ENCODE measurements around the gene CALU.

The CALU gene

DNA sequence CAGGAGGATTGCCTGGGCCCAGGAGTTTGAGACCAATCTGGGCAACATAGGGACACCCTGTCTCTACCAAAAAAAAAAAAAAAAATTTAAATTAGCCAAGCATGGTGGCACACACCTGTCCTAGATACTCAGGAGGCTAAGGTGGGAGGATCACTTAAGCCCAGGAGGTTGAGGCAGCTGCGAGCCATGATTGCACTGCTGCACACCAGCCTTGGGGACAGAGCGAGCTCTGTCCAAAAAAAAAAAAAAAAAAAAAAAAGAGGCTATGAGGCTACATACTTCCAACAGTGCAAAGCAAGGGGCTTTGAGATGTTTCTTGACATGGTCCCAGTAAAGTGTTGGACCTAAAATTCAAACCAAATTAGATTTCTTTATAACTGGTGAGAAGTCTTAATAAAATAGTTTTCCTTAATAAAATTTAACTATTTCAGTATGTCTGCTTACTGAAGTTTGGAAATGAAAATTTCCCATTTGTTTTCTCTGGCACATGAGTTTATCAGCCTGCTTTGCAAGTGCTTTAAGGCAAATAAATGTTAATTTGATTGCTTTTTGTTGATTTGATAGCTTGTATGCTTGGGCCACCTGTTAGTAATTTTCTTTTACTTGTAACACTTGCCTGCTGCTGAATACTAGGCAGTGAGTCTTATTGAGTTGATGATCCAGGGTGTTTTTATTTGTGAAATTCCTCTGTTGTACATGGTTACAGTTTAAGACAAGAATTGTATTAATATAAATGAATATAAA, 16.1 kb downstream of the CALU start:
- CTCF ChIA-PET, result interaction anchor here (0.7 to 1.2 kb wide), 2 partner anchors 15 to 294 kb away, joined by 3 to 5 read pairs; no protein-coding TSS in a partner anchor
- no peak for TF ChIP-seq GFI1B (tag by site-specific recombination; IDR thresholded peaks at IDR 0.05)
- TF ChIP-seq, protein P1, sequence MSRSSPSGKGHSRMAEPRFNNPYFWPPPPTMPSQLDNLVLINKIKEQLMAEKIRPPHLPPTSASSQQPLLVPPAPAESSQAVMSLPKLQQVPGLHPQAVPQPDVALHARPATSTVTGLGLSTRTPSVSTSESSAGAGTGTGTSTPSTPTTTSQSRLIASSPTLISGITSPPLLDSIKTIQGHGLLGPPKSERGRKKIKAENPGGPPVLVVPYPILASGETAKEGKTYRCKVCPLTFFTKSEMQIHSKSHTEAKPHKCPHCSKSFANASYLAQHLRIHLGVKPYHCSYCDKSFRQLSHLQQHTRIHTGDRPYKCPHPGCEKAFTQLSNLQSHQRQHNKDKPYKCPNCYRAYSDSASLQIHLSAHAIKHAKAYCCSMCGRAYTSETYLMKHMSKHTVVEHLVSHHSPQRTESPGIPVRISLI (tag by site-specific recombination; IDR thresholded peaks at IDR 0.05), result peak; percentile 50; the same call in 1 of the 2 replicates
- TF ChIP-seq, protein P2, sequence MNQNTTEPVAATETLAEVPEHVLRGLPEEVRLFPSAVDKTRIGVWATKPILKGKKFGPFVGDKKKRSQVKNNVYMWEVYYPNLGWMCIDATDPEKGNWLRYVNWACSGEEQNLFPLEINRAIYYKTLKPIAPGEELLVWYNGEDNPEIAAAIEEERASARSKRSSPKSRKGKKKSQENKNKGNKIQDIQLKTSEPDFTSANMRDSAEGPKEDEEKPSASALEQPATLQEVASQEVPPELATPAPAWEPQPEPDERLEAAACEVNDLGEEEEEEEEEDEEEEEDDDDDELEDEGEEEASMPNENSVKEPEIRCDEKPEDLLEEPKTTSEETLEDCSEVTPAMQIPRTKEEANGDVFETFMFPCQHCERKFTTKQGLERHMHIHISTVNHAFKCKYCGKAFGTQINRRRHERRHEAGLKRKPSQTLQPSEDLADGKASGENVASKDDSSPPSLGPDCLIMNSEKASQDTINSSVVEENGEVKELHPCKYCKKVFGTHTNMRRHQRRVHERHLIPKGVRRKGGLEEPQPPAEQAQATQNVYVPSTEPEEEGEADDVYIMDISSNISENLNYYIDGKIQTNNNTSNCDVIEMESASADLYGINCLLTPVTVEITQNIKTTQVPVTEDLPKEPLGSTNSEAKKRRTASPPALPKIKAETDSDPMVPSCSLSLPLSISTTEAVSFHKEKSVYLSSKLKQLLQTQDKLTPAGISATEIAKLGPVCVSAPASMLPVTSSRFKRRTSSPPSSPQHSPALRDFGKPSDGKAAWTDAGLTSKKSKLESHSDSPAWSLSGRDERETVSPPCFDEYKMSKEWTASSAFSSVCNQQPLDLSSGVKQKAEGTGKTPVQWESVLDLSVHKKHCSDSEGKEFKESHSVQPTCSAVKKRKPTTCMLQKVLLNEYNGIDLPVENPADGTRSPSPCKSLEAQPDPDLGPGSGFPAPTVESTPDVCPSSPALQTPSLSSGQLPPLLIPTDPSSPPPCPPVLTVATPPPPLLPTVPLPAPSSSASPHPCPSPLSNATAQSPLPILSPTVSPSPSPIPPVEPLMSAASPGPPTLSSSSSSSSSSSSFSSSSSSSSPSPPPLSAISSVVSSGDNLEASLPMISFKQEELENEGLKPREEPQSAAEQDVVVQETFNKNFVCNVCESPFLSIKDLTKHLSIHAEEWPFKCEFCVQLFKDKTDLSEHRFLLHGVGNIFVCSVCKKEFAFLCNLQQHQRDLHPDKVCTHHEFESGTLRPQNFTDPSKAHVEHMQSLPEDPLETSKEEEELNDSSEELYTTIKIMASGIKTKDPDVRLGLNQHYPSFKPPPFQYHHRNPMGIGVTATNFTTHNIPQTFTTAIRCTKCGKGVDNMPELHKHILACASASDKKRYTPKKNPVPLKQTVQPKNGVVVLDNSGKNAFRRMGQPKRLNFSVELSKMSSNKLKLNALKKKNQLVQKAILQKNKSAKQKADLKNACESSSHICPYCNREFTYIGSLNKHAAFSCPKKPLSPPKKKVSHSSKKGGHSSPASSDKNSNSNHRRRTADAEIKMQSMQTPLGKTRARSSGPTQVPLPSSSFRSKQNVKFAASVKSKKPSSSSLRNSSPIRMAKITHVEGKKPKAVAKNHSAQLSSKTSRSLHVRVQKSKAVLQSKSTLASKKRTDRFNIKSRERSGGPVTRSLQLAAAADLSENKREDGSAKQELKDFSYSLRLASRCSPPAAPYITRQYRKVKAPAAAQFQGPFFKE (tag by site-specific recombination; IDR thresholded peaks at IDR 0.05; ENCODE audit: borderline replicate concordance), result no peak
- TF ChIP-seq, protein P3, sequence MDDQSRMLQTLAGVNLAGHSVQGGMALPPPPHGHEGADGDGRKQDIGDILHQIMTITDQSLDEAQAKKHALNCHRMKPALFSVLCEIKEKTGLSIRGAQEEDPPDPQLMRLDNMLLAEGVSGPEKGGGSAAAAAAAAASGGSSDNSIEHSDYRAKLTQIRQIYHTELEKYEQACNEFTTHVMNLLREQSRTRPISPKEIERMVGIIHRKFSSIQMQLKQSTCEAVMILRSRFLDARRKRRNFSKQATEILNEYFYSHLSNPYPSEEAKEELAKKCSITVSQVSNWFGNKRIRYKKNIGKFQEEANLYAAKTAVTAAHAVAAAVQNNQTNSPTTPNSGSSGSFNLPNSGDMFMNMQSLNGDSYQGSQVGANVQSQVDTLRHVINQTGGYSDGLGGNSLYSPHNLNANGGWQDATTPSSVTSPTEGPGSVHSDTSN (CRISPR knock-in tag; IDR thresholded peaks at IDR 0.05), result no peak
- Histone ChIP-seq H3K36me3 (ENCODE audit: control insufficient read depth in 2 of 2, insufficient read depth in 1 of 2, low read length in 2 of 2) (peaks cover 13 to 85% of the 10 kb centered on the region in 2 experiments), H3K4me1 (ENCODE audit: control insufficient read depth, insufficient read depth, low read length) (no peaks in the 10 kb centered on the region), H3K9me3 (ENCODE audit: control insufficient read depth, insufficient read depth, low read depth, low read length) (no peaks in the 10 kb centered on the region), H3K4me3 (ENCODE audit: low read depth, low read length) (no peak overlapping the region), H3K27ac (ENCODE audit: extremely low read depth, low read depth, low read length) (no peak overlapping the region)
- POLR2A ChIA-PET, result interaction anchor here (0.6 kb wide), 1 partner anchor 859 kb away, joined by 3 read pairs; no protein-coding TSS in a partner anchor

DNA sequence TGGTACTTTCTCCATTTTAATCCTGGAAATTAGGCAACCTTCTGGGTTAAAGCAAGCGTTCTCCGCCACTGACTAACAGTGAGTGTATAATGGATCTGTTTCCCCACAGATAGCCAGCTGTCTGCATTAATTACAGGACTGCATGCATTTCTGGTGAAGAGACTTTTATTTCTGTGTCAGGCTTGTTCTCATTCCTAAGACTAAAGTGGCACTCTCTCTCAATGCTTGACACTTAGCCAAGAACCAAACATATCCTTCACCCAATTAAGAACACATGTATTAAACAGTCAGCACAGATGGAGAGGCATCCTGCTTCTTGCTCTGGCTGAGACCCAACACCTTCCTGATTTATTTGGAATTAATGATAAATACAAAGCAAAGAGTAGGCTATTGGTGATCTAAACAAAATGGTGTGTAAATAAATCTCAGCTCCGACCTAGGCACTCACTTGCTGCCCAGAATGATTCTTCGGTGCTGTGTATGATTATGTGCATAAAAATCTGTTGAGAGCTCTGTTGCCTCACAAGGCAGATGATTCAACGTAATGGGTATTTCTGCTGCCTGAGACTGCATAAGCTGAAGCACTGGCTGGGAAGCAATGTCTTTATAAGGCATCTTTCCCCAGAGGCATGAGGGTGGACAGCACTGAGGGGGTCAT, 16.8 kb downstream of the CALU start:
- CTCF ChIA-PET, result interaction anchor here (0.8 to 1.2 kb wide), 2 partner anchors 15 to 128 kb away, joined by 3 to 5 read pairs; no protein-coding TSS in a partner anchor
- Histone ChIP-seq H3K27ac (ENCODE audit: extremely low read depth, low read depth, low read length) (no peak overlapping the region), H3K4me3 (ENCODE audit: low read depth, low read length) (no peak overlapping the region), H3K36me3 (ENCODE audit: control insufficient read depth in 2 of 2, insufficient read depth in 1 of 2, low read length in 2 of 2) (peaks cover 17 to 84% of the 10 kb centered on the region in 2 experiments), H3K9me3 (ENCODE audit: control insufficient read depth, insufficient read depth, low read depth, low read length) (no peaks in the 10 kb centered on the region), H3K4me1 (ENCODE audit: control insufficient read depth, insufficient read depth, low read length) (no peaks in the 10 kb centered on the region)
- no peak for TF ChIP-seq ZBTB1 (tag by site-specific recombination; IDR thresholded peaks at IDR 0.05)
- no peak for TF ChIP-seq ZNF266 (tag by site-specific recombination; IDR thresholded peaks at IDR 0.05; ENCODE audit: low read depth)
- no peak for TF ChIP-seq ZNF791 (tag by site-specific recombination; IDR thresholded peaks at IDR 0.05)
- no peak for TF ChIP-seq MYNN (tag by site-specific recombination; IDR thresholded peaks at IDR 0.05; ENCODE audit: borderline replicate concordance)
- POLR2A ChIA-PET, result no interaction called here

DNA sequence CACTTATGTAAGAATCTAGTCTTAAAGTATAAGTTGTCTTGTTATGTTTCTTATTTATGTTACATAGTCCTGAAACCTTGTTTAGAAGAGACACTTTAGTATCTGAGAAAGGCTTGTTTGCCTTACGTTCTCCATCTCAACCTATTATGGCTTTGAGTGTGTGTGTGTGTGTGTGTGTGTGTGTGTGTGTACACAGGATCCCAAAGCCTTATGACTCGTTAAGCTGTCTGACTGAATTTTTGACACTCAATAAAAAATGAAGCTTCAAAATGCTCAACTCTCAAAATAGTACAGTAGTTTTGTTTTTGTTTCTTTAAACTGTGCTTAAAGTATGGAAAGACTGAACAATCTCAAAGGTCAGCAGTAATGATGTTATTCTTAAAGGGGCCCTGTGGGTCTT, 18.0 kb downstream of the CALU start:
- H3K4me3 ChIP-seq (ENCODE audit: low read depth, low read length), result no peak overlapping the region
- no peak overlapping the region for H3K27ac ChIP-seq (ENCODE audit: extremely low read depth, low read depth, low read length)
- H3K4me1 ChIP-seq (ENCODE audit: control insufficient read depth, insufficient read depth, low read length), result no peaks in the 10 kb centered on the region
- H3K36me3 ChIP-seq (ENCODE audit: control insufficient read depth in 2 of 2, insufficient read depth in 1 of 2, low read length in 2 of 2), result peaks cover 18 to 90% of the 10 kb centered on the region in 2 experiments
- TF ChIP-seq, protein P4, sequence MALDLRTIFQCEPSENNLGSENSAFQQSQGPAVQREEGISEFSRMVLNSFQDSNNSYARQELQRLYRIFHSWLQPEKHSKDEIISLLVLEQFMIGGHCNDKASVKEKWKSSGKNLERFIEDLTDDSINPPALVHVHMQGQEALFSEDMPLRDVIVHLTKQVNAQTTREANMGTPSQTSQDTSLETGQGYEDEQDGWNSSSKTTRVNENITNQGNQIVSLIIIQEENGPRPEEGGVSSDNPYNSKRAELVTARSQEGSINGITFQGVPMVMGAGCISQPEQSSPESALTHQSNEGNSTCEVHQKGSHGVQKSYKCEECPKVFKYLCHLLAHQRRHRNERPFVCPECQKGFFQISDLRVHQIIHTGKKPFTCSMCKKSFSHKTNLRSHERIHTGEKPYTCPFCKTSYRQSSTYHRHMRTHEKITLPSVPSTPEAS (tag by site-specific recombination; IDR thresholded peaks at IDR 0.05), result peak; percentile 74
- no peak for TF ChIP-seq ZEB2 (tag by site-specific recombination; IDR thresholded peaks at IDR 0.05)
- ChIA-PET CTCF (interaction anchor here (0.7 to 0.8 kb wide), 3 partner anchors 42 to 280 kb away, joined by 3 to 5 read pairs (median 3); no protein-coding TSS in a partner anchor), POLR2A (no interaction called here)
- H3K9me3 ChIP-seq (ENCODE audit: control insufficient read depth, insufficient read depth, low read depth, low read length), result no peaks in the 10 kb centered on the region
